Lung (tissue), 12 donors: ENCODE measurements around the gene CARD18. TPM values are rescaled to one million over a fixed set of nuclear protein-coding genes. Genes with fewer than 3 reads are reported as not detected.

Source experiments
- ATAC-seq: fragments of 200-7000 bp; cut with Tn5 transposase; one replicate; pipeline ENCODE4 v1.9.1; 2020; ENCODE audit warnings: moderate number of reproducible peaks; ENCODE audit not compliant: insufficient read depth, low FRiP score
- DNase-seq, 3 donors: peaks; one replicate each; pipeline ENCODE4 v3.0.0-alpha.2; 2013 to 2017
- H3K27ac ChIP-seq, 2 donors: one replicate each; pipeline ENCODE4 v1.5.1; 2013; ENCODE audit warnings: mild to moderate bottlenecking in 2 of 2, moderate library complexity in 2 of 2, control low read depth in 1 of 2, inconsistent platforms in 1 of 2, low read depth in 1 of 2, low read length in 1 of 2
- H3K27me3 ChIP-seq, 3 donors: one replicate each; pipeline ENCODE4 v1.5.1; 2013; ENCODE audit warnings: low read length in 2 of 3; ENCODE audit not compliant: control insufficient read depth in 3 of 3, insufficient read depth in 3 of 3
- H3K36me3 ChIP-seq, 4 donors: one replicate each; pipeline ENCODE4 v1.5.1; 2013; ENCODE audit warnings: low read length in 4 of 4, mild to moderate bottlenecking in 1 of 4, moderate library complexity in 1 of 4; ENCODE audit not compliant: control insufficient read depth in 4 of 4, insufficient read depth in 4 of 4
- H3K4me1 ChIP-seq, 5 donors: one replicate each; pipeline ENCODE4 v1.5.1; 2013; ENCODE audit warnings: low read length in 5 of 5, mild to moderate bottlenecking in 2 of 5, moderate library complexity in 1 of 5; ENCODE audit not compliant: control insufficient read depth in 5 of 5, insufficient read depth in 5 of 5
- H3K4me3 ChIP-seq: one replicate; pipeline ENCODE4 v1.5.1; 2013; ENCODE audit warnings: mild to moderate bottlenecking, control low read depth, moderate library complexity
- H3K9ac ChIP-seq, 2 donors: one replicate each; pipeline ENCODE4 v1.5.1; 2013; ENCODE audit warnings: low read length in 2 of 2, control low read depth in 1 of 2; ENCODE audit not compliant: insufficient read depth in 1 of 2
- H3K9me3 ChIP-seq, 4 donors: one replicate each; pipeline ENCODE4 v1.5.1; 2013; ENCODE audit warnings: low read length in 3 of 4, mild to moderate bottlenecking in 1 of 4, moderate library complexity in 1 of 4; ENCODE audit not compliant: control insufficient read depth in 4 of 4, insufficient read depth in 3 of 4
- WGBS, 2 donors: extraction: QIAGEN DNeasy Blood & Tissue Kit; methylation state at CpG; one replicate each; pipeline ENCODE4 v1.1.7; 2013; 5-methylcytosine and 5-hydroxymethylcytosine counted together
- polyA plus RNA-seq, 2 donors: library from polyadenylated mRNA; stranded (reverse); fragments of 200-250 nt; gene quantifications; one replicate each; pipeline ENCODE4 v1.2.1, GENCODE V29; 2013
- total RNA-seq, 2 donors: library from RNA; depleted of rRNA in 1 of 2; stranded (reverse); fragments of >200 nt in 1 of 2; gene quantifications; one replicate each; pipeline ENCODE4 v1.2.1, GENCODE V29; 2014 to 2021
- TF ChIP-seq, protein P1 (sequence below): IDR thresholded peaks from 2 replicates; pipeline ENCODE4 v1.5.1; 2012; ENCODE audit warnings: mild to moderate bottlenecking; ENCODE audit errors: control extremely low read depth, extremely low read depth
- donor health status: control.
- donor health status: control.
- donor health status: Bipolar disorder and iron deficiency.
- donor health status: healthy.
- donor health status: DM: yes; HTN: yes; CAD: no.

Gene CARD18
- total and polyA plus RNA-seq, 4 donors = not detected

DNA sequence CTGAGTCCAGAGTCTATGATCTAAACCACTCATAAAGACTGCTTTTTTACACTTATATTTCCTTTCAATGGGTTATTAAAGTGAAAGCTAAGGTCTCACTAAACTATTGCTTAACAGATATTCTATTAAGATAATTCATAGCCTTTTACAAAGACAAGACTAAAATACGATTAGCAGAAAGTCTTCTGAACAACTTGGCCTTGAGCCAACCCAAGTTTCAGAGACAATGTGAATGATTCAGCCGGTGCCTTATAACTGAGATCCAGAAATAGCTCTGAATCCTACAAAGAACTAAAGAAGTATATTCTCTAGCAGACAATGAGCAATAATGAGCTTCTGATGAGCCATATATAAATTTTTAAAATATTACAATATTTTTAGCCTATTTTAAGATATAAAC lies 41.5 kb upstream of the CARD18 start:
- H3K4me3 ChIP-seq = no peak overlapping the region
- no peaks in the 10 kb centered on the region for H3K36me3 ChIP-seq
- no peak overlapping the region for H3K27ac ChIP-seq
- TF ChIP-seq, protein P1, sequence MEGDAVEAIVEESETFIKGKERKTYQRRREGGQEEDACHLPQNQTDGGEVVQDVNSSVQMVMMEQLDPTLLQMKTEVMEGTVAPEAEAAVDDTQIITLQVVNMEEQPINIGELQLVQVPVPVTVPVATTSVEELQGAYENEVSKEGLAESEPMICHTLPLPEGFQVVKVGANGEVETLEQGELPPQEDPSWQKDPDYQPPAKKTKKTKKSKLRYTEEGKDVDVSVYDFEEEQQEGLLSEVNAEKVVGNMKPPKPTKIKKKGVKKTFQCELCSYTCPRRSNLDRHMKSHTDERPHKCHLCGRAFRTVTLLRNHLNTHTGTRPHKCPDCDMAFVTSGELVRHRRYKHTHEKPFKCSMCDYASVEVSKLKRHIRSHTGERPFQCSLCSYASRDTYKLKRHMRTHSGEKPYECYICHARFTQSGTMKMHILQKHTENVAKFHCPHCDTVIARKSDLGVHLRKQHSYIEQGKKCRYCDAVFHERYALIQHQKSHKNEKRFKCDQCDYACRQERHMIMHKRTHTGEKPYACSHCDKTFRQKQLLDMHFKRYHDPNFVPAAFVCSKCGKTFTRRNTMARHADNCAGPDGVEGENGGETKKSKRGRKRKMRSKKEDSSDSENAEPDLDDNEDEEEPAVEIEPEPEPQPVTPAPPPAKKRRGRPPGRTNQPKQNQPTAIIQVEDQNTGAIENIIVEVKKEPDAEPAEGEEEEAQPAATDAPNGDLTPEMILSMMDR = no peak
- 0 to 8% methylated on average over 2 of the region's 2 CpGs for WGBS, 2 donors
- no peak for ATAC-seq
- DNase-seq = peak in 2 of 3 donors; percentile 44 to 54
- H3K9ac ChIP-seq = no peak overlapping the region
- H3K9me3 ChIP-seq = no peaks in the 10 kb centered on the region
- peaks cover 0 to 9% (median 0%) of the 10 kb centered on the region in 5 donors for H3K4me1 ChIP-seq
- no peaks in the 10 kb centered on the region for H3K27me3 ChIP-seq

DNA sequence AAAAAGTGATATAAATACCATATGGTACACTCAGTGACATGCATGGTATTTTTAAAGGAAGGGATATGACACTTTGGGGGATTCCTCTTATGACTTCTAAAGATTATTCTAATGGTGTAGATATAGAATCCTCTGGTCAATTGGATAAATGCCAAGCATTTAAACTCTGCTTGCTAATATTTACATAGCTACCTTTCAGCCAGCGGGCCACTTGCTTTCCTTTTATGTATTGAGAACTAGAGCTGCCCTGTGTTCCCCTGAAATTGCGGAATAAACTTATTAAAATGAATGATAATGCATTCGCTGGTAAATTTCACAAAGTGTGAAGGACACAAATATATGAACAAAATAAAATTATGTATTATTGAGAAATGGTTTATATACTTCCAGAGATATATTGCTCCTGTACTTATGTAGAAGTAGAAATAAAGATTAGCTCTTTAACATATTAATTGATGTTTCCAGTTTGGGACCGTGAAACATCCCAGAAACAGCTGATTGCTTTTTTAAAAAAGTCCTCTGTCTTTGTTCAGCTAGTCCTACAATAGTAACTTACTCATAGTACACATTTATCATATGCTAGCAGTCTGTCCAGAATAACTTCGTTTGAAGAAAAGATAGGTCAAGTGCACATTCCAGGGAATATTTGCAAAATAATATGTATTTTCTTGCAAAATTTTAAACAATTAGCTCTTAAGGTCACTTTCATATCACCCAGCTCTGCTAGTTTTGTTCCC lies 40.1 kb upstream of the CARD18 start:
- H3K4me3 ChIP-seq = no peak overlapping the region
- H3K4me1 ChIP-seq = peaks cover 0 to 9% (median 0%) of the 10 kb centered on the region in 5 donors
- H3K27me3 ChIP-seq = no peaks in the 10 kb centered on the region
- H3K36me3 ChIP-seq = no peaks in the 10 kb centered on the region
- 57 to 70% methylated on average over 5 of the region's 5 CpGs for WGBS, 2 donors
- no peak overlapping the region for H3K9ac ChIP-seq
- DNase-seq (peak in 1 of 3 donors; percentile 34), ATAC-seq (no peak)
- TF ChIP-seq, protein P1 = no peak
- H3K27ac ChIP-seq = no peak overlapping the region
- no peaks in the 10 kb centered on the region for H3K9me3 ChIP-seq

DNA sequence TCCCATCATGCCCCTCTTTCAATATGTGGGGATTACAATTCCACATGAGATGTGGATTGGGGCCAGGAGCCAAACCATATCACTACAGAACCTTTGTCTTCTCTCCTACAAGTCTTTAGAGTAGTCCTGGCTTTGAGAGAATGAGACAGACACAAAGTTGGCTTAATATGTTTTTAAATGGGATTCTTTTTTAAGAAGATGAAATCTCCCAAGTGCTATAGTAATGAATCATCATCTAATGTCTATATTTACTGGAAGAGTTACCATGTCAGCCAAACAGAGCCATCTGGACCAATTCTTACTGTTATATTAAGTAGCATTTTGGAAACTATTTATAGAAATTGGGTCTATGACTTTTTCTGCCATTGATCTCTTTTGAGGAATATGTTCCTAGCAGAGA lies 38.1 kb upstream of the CARD18 start:
- Histone ChIP-seq H3K27me3 (no peaks in the 10 kb centered on the region), H3K4me3 (no peak overlapping the region), H3K4me1 (peaks cover 0 to 9% (median 0%) of the 10 kb centered on the region in 5 donors), H3K36me3 (no peaks in the 10 kb centered on the region), H3K27ac (no peak overlapping the region), H3K9me3 (no peaks in the 10 kb centered on the region), H3K9ac (no peak overlapping the region)
- no peak for ATAC-seq
- no peak for DNase-seq
- TF ChIP-seq, protein P1 = no peak

DNA sequence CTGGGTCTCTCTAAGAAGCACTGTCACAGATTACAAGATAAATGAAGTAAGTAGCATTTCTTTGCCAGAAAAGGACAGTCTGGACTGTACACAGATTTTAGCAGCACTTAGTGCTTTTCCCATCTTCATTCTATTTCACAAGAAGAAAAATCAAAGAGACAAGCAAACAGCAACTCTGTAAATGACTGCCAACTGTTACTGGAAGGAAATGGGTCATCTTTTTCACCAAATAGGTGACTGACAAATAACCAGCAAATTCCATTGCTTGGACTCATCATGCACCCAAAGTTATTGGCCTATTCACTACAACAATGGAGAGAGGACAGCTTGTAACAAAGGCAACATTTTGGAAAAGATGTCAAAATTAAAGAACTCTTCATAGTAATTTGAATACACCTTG lies 28.9 kb upstream of the CARD18 start:
- no peaks in the 10 kb centered on the region for H3K4me1 ChIP-seq
- TF ChIP-seq, protein P1 = no peak
- DNase-seq (no peak), ATAC-seq (no peak)
- no peak overlapping the region for H3K9ac ChIP-seq
- no peak overlapping the region for H3K4me3 ChIP-seq
- H3K27ac ChIP-seq = no peak overlapping the region
- H3K27me3 ChIP-seq = no peaks in the 10 kb centered on the region
- no peaks in the 10 kb centered on the region for H3K36me3 ChIP-seq
- H3K9me3 ChIP-seq = peaks cover 0 to 1% (median 0%) of the 10 kb centered on the region in 4 donors
